HCT116 (cell line): ENCODE measurements around the gene ATG14. TPM values are rescaled to one million over a fixed set of nuclear protein-coding genes. Genes with fewer than 3 reads are reported as not detected.

ENCODE experiments used
- ATAC-seq: fragments of 200-7000 bp; cut with Tn5 transposase; 2 replicates; pipeline ENCODE4 v1.9.1; 2020; ENCODE audit warnings: mild to moderate bottlenecking, moderate library complexity
- BruUV-seq: library from RNA; stranded (reverse); fragments of 400-500 nt; replicated peaks from 2 replicates; lab custom pipeline; 2021; lab: Mats Ljungman, UMichigan
- CTCF ChIA-PET: fragments of 300-600 bp; sonication (Branson Sonifier 250); formaldehyde crosslinking; loops from one replicate; lab custom pipeline; 2021; ENCODE audit warnings: antibody characterized with exemption; lab: Charles Lee
- POLR2A ChIA-PET: fragments of 300-600, 350-600 bp; sonication (Branson Sonifier 250); formaldehyde crosslinking; loops from one replicate; lab custom pipeline; 2021; ENCODE audit warnings: antibody characterized with exemption; lab: Charles Lee
- RAD21 ChIA-PET, 2 experiments: fragments of 300-600 bp; sonication (Branson Sonifier 250); formaldehyde crosslinking; loops; one replicate each; lab custom pipeline; 2023; ENCODE audit warnings: low total read pairs in 2 of 2; ENCODE audit not compliant: uncharacterized antibody in 2 of 2, unreplicated experiment in 2 of 2, low non-redundant PET in 1 of 2; lab: Charles Lee
- DNase-seq: peaks from one replicate; pipeline ENCODE4 v3.0.0-alpha.2; 2010; ENCODE audit warnings: low read depth, low spot score
- H2AFZ ChIP-seq: fragments of 200-600 bp; shearing (Covaris generic), sonication (generic); 2 replicates; pipeline ENCODE4 v1.6.1; 2017; ENCODE audit warnings: low read depth, mixed run types, mixed read lengths, antibody characterized with exemption, low read length; ENCODE audit not compliant: poor library complexity, severe bottlenecking
- H3K27ac ChIP-seq: 2 replicates; pipeline ENCODE4 v1.5.1; 2012; ENCODE audit warnings: low read depth, low read length
- H3K27me3 ChIP-seq: fragments of 200-600 bp; sonication (generic); 2 replicates; pipeline ENCODE4 v1.6.1; 2016; ENCODE audit warnings: mixed run types, low read length, mixed read lengths; ENCODE audit not compliant: insufficient read depth
- H3K36me3 ChIP-seq, 2 experiments: fragments of 200-500 bp in 1 of 2; fragments of 200-600 bp in 1 of 2; sonication (Bioruptor generic) in 1 of 2; sonication (generic) in 1 of 2; 2 replicates each; pipeline versions ENCODE4 v1.5.1 to v1.6.1; 2014 to 2016; ENCODE audit warnings: low read length in 2 of 2, inconsistent platforms in 1 of 2, mixed read lengths in 1 of 2, mixed run types in 1 of 2; ENCODE audit not compliant: insufficient read depth in 2 of 2, control insufficient read depth in 1 of 2
- H3K4me1 ChIP-seq, 2 experiments: fragments of 200-600 bp in 1 of 2; sonication (generic) in 1 of 2; 2 replicates each; pipeline versions ENCODE4 v1.5.1 to v1.6.1; 2012 to 2017; ENCODE audit warnings: low read length in 2 of 2, inconsistent platforms in 1 of 2, mild to moderate bottlenecking in 1 of 2, mixed read lengths in 1 of 2, mixed run types in 1 of 2, moderate library complexity in 1 of 2; ENCODE audit not compliant: insufficient read depth in 2 of 2, control insufficient read depth in 1 of 2
- H3K4me2 ChIP-seq: fragments of 200-600 bp; sonication (generic); 2 replicates; pipeline ENCODE4 v1.6.1; 2017; ENCODE audit warnings: mixed run types, low read length, mixed read lengths
- H3K4me3 ChIP-seq, 2 experiments: fragments of 200-600 bp in 1 of 2; sonication (generic) in 1 of 2; replicated peaks in 1 of 2; 2 replicates each; pipeline ENCODE4 v1.5.1; 2011 to 2016; ENCODE audit warnings: low read length in 2 of 2, control low read depth in 1 of 2, low read depth in 1 of 2, mild to moderate bottlenecking in 1 of 2, mixed read lengths in 1 of 2, mixed run types in 1 of 2
- H3K79me2 ChIP-seq: fragments of 200-600 bp; sonication (generic); 2 replicates; pipeline ENCODE4 v1.6.1; 2017; ENCODE audit warnings: mild to moderate bottlenecking, mixed run types, low read length, moderate library complexity, mixed read lengths; ENCODE audit not compliant: insufficient read depth
- H3K9ac ChIP-seq: fragments of 200-600 bp; sonication (generic); 2 replicates; pipeline ENCODE4 v1.6.1; 2016; ENCODE audit warnings: low read length, mixed read lengths
- H3K9me2 ChIP-seq: fragments of 200-600 bp; sonication (generic), shearing (Covaris generic); 2 replicates; pipeline ENCODE4 v1.6.1; 2017; ENCODE audit warnings: mixed run types, mild to moderate bottlenecking, moderate library complexity; ENCODE audit not compliant: insufficient read depth
- H3K9me3 ChIP-seq, 2 experiments: fragments of 200-500 bp in 1 of 2; fragments of 200-600 bp in 1 of 2; sonication (Bioruptor generic) in 1 of 2; sonication (generic) in 1 of 2; 2 replicates each; pipeline ENCODE4 v1.6.1; 2014 to 2017; ENCODE audit warnings: low read length in 2 of 2, mixed read lengths in 2 of 2, inconsistent platforms in 1 of 2, low read depth in 1 of 2, mild to moderate bottlenecking in 1 of 2, mixed run types in 1 of 2, moderate library complexity in 1 of 2; ENCODE audit not compliant: control insufficient read depth in 1 of 2, insufficient read depth in 1 of 2
- H4K20me1 ChIP-seq: fragments of 200-600 bp; sonication (generic), shearing (Covaris generic); 2 replicates; pipeline ENCODE4 v1.6.1; 2017; ENCODE audit warnings: mixed run types, mild to moderate bottlenecking, moderate library complexity; ENCODE audit not compliant: insufficient read depth
- RAD21 ChIP-seq: IDR thresholded peaks from 2 replicates; pipeline ENCODE4 v1.6.1; 2012; ENCODE audit warnings: low read depth, mild to moderate bottlenecking
- intact Hi-C: fragments of 100-400 bp; cut with micrococcal nuclease; formaldehyde crosslinking; loops from 2 replicates; pipeline ENCODE4 v1.10.0; 2022
- total RNA-seq: library from RNA; stranded (reverse); gene quantifications from one replicate; pipeline ENCODE4 v1.2.1, GENCODE V29; 2021; ENCODE audit not compliant: unreplicated experiment
- TF ChIP-seq, protein P1 (sequence below), 3 experiments: fragments of 200-600 bp in 1 of 3; sonication (generic) in 1 of 3; IDR thresholded peaks in 2 of 3; conservative IDR thresholded peaks in 1 of 3; 2 replicates each; pipeline ENCODE4 v1.5.1; 2012 to 2017; ENCODE audit warnings: low read depth in 2 of 3, low read length in 2 of 3, antibody characterized with exemption in 1 of 3, borderline replicate concordance in 1 of 3, control low read depth in 1 of 3, mild to moderate bottlenecking in 1 of 3, mixed read lengths in 1 of 3, mixed run types in 1 of 3, moderate library complexity in 1 of 3; ENCODE audit not compliant: insufficient read depth in 1 of 3
- TF ChIP-seq, protein P2 (sequence below): IDR thresholded peaks from 2 replicates; pipeline ENCODE4 v1.6.1; 2012
- TF ChIP-seq, protein P3 (sequence below): IDR thresholded peaks from 2 replicates; pipeline ENCODE4 v1.6.1; 2011; ENCODE audit warnings: mild to moderate bottlenecking, low read length, moderate library complexity; ENCODE audit not compliant: insufficient replicate concordance; ENCODE audit errors: extremely low read depth

The ATG14 gene
- total RNA-seq, 1 experiment from 2014 or later, result 9.9 TPM

DNA sequence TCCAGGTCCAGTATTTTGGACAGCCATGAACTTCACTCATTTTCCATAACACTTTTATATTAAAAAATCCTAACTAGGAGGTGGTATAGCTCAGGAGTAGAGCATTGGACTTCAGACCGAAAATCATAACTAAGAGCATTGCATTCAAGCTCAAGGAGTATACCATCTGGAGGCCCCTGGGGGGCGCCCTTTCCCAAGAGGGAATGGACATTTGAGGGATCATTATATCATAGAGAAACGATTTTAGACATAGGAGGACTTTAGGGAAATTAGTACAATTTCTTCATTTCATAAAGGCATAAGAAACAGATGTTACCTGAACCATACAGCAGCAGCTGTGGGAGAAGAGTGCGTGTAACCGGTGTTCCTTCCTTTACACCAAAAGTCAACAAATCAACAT, 5.2 kb upstream of the ATG14 start:
- Histone ChIP-seq H3K9me3 (no peaks in the 10 kb centered on the region), H2AFZ (peak overlapping the region; percentile 87), H3K4me3 (no peak overlapping the region), H3K4me1 (peaks cover 0 to 9% of the 10 kb centered on the region in 2 experiments; a peak in 2 of 4 replicates), H3K27me3 (no peaks in the 10 kb centered on the region), H4K20me1 (no peaks in the 10 kb centered on the region), H3K27ac (no peak overlapping the region), H3K4me2 (peak overlapping the region; percentile 11; the same call in 1 of the 2 replicates), H3K79me2 (no peaks in the 10 kb centered on the region), H3K9ac (no peak overlapping the region), H3K36me3 (no peaks in the 10 kb centered on the region), H3K9me2 (no peaks in the 10 kb centered on the region)
- intact Hi-C loops, result no loop called here
- ChIA-PET RAD21 (no interaction called here), POLR2A (interaction anchor here (0.6 to 0.8 kb wide), 2 partner anchors 11 to 233 kb away, joined by 3 read pairs; no protein-coding TSS in a partner anchor), CTCF (interaction anchor here (0.6 to 1.9 kb wide), 19 partner anchors 10 to 1072 kb away, joined by 3 to 17 read pairs (median 4); no protein-coding TSS in a partner anchor)
- ATAC-seq (peak; percentile 88), DNase-seq (peak; percentile 53)
- TF ChIP-seq, protein P1, sequence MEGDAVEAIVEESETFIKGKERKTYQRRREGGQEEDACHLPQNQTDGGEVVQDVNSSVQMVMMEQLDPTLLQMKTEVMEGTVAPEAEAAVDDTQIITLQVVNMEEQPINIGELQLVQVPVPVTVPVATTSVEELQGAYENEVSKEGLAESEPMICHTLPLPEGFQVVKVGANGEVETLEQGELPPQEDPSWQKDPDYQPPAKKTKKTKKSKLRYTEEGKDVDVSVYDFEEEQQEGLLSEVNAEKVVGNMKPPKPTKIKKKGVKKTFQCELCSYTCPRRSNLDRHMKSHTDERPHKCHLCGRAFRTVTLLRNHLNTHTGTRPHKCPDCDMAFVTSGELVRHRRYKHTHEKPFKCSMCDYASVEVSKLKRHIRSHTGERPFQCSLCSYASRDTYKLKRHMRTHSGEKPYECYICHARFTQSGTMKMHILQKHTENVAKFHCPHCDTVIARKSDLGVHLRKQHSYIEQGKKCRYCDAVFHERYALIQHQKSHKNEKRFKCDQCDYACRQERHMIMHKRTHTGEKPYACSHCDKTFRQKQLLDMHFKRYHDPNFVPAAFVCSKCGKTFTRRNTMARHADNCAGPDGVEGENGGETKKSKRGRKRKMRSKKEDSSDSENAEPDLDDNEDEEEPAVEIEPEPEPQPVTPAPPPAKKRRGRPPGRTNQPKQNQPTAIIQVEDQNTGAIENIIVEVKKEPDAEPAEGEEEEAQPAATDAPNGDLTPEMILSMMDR (IDR thresholded peaks at IDR 0.05 in 2 of 3, conservative IDR thresholded peaks at IDR 0.05 in 1 of 3; ENCODE audit: borderline replicate concordance in 1 of 3, insufficient read depth in 1 of 3, low read depth in 2 of 3, low read length in 2 of 3), result peak; percentile 51 to 93 (median 88); a peak in 5 of 6 replicates
- TF ChIP-seq, protein P2, sequence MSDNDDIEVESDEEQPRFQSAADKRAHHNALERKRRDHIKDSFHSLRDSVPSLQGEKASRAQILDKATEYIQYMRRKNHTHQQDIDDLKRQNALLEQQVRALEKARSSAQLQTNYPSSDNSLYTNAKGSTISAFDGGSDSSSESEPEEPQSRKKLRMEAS, result no peak
- TF ChIP-seq, protein P3, sequence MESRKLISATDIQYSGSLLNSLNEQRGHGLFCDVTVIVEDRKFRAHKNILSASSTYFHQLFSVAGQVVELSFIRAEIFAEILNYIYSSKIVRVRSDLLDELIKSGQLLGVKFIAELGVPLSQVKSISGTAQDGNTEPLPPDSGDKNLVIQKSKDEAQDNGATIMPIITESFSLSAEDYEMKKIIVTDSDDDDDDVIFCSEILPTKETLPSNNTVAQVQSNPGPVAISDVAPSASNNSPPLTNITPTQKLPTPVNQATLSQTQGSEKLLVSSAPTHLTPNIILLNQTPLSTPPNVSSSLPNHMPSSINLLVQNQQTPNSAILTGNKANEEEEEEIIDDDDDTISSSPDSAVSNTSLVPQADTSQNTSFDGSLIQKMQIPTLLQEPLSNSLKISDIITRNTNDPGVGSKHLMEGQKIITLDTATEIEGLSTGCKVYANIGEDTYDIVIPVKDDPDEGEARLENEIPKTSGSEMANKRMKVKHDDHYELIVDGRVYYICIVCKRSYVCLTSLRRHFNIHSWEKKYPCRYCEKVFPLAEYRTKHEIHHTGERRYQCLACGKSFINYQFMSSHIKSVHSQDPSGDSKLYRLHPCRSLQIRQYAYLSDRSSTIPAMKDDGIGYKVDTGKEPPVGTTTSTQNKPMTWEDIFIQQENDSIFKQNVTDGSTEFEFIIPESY, result no peak
- TF ChIP-seq RAD21, result peak; percentile 73
- no TSS peak for BruUV-seq
